ENCODE results near the gene CATSPER1.

CATSPER1 gene

GRCh38 chr11:66002648-66003225 lies 23.5 kb downstream of the CATSPER1 start:
- peak; percentile 65 for DNase-seq (ENCODE audit: low read depth)

GRCh38 chr11:66001942-66002647 lies 24.2 kb downstream of the CATSPER1 start, which contains the start of the genes BANF1 and EIF1AD:
TSS of gene BANF1 (plus strand) at chr11:66002503. CDS start at chr11:66003251, 748 bp downstream.
TSS of gene EIF1AD (minus strand) at chr11:66002157. CDS start at chr11:66000389, 1,768 bp downstream.
- peak; percentile 98 for DNase-seq (ENCODE audit: low read depth)

- DNase-seq (ENCODE audit: low read depth): no peak
Observed at GRCh38 chr11:65997286-65997685, 29.0 kb downstream of the CATSPER1 start.

- no peak for DNase-seq (ENCODE audit: low read depth)
Observed at GRCh38 chr11:65992056-65992455, 34.2 kb downstream of the CATSPER1 start.

- DNase-seq (ENCODE audit: low read depth): peak; percentile 91
Observed at GRCh38 chr11:65988791-65989592, 37.3 kb downstream of the CATSPER1 start.

GRCh38 chr11:65987336-65987735 lies 38.9 kb downstream of the CATSPER1 start:
- DNase-seq (ENCODE audit: low read depth): no peak

- no peak for DNase-seq (ENCODE audit: low read depth)
Observed at GRCh38 chr11:65983589-65983987, 42.7 kb downstream of the CATSPER1 start.

GRCh38 chr11:65982824-65983588 lies 43.3 kb downstream of the CATSPER1 start:
- DNase-seq (ENCODE audit: low read depth): no peak

GRCh38 chr11:65981972-65982823 lies 44.1 kb downstream of the CATSPER1 start:
- DNase-seq (ENCODE audit: low read depth): no peak

- no peak for DNase-seq (ENCODE audit: low read depth)
Observed at GRCh38 chr11:65981101-65981740, 45.1 kb downstream of the CATSPER1 start.

GRCh38 chr11:65979261-65979759 lies 47.0 kb downstream of the CATSPER1 start:
- no peak for DNase-seq (ENCODE audit: low read depth)

GRCh38 chr11:65978391-65979238 lies 47.7 kb downstream of the CATSPER1 start:
- no peak for DNase-seq (ENCODE audit: low read depth)

- DNase-seq (ENCODE audit: low read depth): no peak
Observed at GRCh38 chr11:65977621-65978390, 48.5 kb downstream of the CATSPER1 start.

- DNase-seq (ENCODE audit: low read depth): no peak
Observed at GRCh38 chr11:65976216-65977176, 49.8 kb downstream of the CATSPER1 start.

GRCh38 chr11:65975771-65976170 lies 50.5 kb downstream of the CATSPER1 start:
- DNase-seq (ENCODE audit: low read depth): no peak

GRCh38 chr11:65973439-65974110 lies 52.7 kb downstream of the CATSPER1 start:
- no peak for DNase-seq (ENCODE audit: low read depth)

GRCh38 chr11:65972116-65972515 lies 54.2 kb downstream of the CATSPER1 start:
- no peak for DNase-seq (ENCODE audit: low read depth)

All from fibroblast of gingiva (primary cell).